Renal pelvis (tissue), 4 donors: ENCODE measurements around the gene LINGO1. TPM values are rescaled to one million over a fixed set of nuclear protein-coding genes. Genes with fewer than 3 reads are reported as not detected.
A peak's percentile ranks its signal among the peaks of the same experiment; 100 is the strongest.

Source experiments
- DNase-seq: peaks from one replicate; pipeline ENCODE4 v3.0.0-alpha.2; 2013
- polyA plus RNA-seq, 3 donors: library from polyadenylated mRNA; unstranded; fragments of 120-200 nt; gene quantifications; one replicate each; pipeline ENCODE4 v1.2.1, GENCODE V29; 2013; ENCODE audit not compliant: insufficient read length in 3 of 3

Gene LINGO1
- polyA plus RNA-seq, 3 donors, result 11.3 to 22.4 (median 15.4) TPM

GRCh38 chr15:77620297-77620696 is 12.4 kb downstream of the LINGO1 start:
- DNase-seq, result no peak

DNA sequence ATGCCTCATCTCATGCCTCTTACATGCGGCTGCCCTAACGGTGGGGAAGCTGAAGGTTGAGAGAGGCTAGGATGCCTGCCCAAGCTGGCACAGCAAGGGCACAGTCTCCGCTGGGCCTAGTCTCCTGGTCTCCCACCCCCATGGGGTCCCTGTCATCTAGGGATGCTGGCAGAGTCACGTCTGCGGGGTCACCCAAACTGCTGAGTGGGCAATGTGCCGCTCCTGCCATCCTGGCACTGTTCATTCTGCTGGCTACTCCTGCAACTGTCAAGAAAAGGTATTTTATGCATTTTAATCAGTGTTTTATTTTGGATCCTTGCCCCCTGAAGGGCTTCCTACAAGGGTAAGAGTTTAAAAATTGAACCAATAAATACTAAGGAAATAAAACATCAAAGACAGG is 12.8 kb downstream of the LINGO1 start:
- no peak for DNase-seq

DNA sequence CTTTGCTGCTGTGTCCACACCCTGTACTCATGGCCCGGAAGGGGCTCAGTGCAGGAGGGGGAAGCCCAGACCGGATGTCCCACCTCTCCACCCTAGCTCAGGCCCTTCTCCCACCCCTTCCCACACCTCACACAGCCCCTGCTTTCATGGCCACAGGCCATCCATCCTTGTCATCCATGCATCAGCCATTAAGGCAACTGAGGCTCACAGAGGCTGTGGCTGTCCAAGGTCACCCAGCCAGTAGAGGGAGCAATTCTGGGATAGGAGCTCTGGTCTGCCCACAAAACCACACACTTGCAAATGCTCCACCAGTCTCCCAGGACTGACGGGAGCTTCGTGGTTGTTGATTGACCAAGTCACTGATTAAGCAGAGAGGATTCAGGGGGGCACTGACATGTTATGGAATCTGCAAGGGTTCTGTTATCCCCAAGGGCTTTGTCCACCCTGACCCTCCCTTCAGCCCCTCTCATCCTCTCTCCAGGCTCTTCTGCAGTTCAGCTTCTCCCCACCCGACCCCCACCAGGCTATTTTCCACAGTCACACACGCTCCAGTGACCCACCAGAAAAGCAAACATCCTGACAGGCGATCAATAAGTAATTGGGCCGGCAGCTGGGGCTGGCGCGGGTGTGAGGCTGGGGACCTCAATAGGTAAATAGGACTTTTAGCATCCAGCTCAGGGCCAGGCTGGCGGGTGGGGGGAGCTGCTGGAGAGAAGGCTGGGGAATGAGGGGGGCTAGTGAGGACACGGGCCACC is 15.1 kb downstream of the LINGO1 start:
- no peak for DNase-seq

DNA sequence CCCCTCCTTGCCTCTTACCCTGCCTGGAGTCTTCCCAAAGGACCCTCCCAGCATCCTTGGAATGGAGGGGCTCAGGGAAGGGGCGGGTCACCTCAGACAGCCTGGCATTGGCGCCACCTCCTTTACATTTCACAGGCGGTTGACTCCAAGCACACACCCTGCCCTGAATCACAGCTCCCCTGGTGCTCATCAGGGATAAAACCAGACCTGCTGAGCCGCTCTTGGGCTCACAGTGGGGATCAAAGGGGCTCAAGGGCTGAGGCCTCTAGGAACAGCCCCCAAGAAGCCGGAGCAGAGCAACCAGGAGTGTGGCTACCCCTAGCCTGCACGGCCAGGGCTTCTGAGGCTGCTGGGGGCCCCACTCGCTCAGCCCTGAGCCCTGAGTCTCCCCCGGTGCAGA is 16.6 kb downstream of the LINGO1 start:
- DNase-seq, result no peak

- no peak for DNase-seq
Observed at GRCh38 chr15:77615472-77615871, 17.2 kb downstream of the LINGO1 start.

DNA sequence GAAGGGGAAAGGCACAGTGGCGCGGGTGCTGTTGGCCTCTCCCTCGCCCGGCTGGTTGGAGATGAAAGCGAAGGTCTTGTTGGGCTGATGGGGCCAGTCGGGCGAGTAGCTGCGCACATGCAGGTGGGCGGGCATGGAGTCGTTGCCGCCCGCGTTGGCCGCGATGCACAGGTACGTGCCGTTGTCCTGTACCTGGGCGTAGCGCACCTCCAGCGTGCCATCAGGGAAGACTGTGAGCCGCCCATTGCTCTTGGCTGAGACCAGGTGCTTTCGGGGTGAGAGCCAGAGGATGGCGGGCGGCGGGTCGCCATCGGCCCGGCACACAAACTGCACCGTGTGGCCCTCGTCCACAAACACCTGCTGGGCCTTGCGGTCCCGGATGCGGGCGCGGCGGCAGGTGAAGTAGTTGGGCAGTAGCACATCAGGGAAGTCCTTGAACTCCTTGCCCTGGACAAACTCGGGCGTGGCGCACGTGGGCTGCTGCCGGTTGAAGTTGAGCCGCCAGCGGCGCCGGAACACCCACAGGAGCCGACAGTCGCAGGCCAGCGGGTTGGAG is 18.4 kb downstream of the LINGO1 start:
- DNase-seq, result no peak

DNA sequence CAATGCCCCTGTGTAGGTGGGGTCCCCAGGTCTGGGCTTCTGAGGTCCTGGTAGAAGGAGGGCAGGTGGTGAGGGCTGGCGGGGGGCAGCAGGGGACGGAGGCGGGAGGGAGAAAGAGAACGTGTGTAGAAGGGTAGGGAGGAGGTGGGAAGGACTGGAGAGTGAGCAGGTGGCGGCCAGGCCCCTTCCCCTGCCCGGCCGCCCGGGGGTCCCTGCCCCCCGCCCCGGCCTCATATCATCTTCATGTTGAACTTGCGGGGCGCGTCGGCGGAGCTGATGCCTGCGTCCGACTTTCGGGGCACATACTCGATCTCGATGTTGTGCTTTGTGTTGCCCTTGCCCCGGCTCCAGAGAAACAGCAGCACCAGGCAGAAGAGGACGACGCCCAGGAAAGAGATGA is 18.9 kb downstream of the LINGO1 start:
- DNase-seq, result no peak

GRCh38 chr15:77612958-77613601 is 19.6 kb downstream of the LINGO1 start:
- no peak for DNase-seq

DNA sequence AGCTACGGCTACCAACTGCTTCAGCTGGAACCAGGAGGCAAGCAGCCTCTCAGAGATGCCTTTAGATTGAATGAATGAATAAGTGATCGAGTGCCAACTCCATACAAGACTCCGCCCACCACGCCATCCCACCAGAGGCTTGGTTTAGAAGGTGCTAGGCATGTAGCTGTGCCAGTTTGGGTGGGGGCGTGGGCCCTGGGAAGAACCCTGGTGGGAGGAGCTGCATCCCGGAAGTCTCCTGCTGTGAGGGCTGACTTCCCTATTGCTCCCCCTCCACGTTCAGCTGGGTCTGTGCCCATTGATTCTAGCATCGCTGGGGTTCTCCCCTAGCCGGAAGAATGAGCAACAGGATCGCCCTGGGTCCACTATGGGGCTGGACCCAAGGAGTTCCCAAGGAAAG is 20.9 kb downstream of the LINGO1 start:
- no peak for DNase-seq

DNA sequence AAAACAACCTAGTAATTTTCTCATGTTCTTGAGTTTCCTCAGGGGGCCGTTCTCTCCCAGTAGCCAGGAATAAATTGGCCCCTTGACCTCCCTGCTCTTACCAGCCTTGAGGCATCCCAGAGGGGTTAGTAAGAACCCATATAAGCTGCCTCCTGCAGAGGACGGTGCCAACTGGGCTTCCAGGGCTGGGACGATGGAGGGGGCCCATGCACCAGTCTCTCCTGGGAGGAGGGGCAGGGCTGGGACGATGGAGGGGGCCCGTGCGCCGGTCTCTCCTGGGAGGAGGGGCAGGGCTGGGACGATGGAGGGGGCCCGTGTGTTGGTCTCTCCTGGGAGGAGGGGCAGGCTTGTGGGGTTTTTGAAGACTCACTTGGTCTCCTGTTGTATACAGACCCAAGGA is 22.0 kb downstream of the LINGO1 start:
- DNase-seq, result no peak

GRCh38 chr15:77609558-77609957 is 23.2 kb downstream of the LINGO1 start:
- no peak for DNase-seq

DNA sequence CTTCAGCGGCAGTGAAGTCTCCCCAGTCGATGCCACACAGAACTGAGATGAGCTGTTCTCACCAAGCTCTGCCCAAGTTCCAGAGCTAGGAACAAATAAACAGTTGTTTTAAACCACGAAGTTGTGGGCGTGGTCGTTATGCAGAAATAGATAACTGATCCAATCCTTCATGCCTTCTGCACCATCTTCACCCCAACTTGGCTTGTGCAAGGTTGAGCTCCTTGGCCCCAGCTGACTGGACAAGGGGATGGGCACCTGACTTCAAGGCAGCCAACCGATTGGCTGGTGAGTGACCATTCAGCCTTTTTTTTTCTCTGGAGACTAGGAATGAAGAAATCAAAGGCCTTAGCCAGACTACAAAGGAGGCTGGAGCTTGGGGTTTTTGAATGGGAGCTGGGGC is 23.9 kb downstream of the LINGO1 start:
- DNase-seq, result no peak

DNA sequence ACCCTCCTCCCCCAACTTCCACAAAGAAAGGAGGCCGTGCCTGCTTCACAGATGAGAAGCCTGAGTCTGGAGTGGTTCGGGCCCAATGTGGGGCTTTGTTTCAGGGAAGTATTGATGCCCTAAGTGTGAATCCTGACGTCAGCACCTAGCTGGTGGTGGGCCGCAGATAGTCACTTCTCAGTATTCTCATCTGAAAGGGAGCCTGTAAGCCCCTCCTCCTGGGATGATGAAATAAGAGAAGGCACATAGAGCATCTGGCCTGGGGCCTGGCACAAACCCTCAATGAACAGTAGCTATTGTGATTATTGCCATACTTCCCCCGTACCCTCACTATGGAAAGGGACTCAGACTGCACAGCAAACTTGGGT is 24.8 kb downstream of the LINGO1 start:
- DNase-seq, result no peak

GRCh38 chr15:77607111-77607893 is 25.4 kb downstream of the LINGO1 start:
- no peak for DNase-seq

GRCh38 chr15:77606142-77607034 is 26.3 kb downstream of the LINGO1 start:
- DNase-seq, result peak; percentile 71

GRCh38 chr15:77605547-77605946 is 27.2 kb downstream of the LINGO1 start:
- DNase-seq, result no peak

GRCh38 chr15:77604973-77605372 is 27.7 kb downstream of the LINGO1 start:
- DNase-seq, result no peak

- no peak for DNase-seq
Observed at GRCh38 chr15:77603611-77604336, 28.9 kb downstream of the LINGO1 start.

DNA sequence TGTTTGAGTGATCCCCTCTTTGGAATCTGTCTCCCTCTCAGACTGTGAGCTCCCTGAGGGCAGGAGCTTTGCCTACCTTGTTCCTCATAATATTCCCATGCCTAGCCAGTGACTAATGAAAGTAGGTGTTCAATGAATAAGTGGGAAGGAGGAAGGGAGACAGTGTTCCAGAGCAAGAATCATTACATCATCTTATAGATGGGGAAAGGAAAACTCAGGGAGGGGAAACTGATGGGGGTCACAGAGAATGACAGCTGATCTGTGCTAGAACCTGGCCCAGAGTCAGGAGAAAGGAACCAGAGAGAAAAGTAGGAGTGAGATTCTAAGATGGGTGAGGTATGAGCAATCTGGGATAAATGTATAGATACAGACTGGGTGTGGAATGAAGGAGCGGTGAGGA is 29.9 kb downstream of the LINGO1 start:
- no peak for DNase-seq

DNA sequence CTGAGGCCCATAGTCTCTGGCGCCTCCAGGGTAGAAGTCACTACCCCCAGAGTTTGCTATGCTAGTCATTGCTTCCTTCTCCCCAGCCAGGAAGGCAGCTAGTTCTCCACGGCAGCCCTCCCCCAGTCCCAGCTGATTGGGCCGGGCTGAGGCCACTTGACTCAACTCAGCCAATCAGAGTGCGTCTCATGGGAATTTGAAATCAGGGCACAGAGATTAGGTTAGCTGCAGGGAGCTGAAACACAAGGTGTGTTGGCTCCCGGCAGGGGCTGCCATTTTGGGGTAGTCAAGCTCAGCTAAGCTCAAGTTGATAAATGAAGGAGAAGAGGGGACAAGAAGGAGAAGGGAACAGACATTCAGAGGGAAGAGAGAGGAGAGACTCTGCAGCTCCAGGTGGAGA is 32.8 kb downstream of the LINGO1 start:
- no peak for DNase-seq

DNA sequence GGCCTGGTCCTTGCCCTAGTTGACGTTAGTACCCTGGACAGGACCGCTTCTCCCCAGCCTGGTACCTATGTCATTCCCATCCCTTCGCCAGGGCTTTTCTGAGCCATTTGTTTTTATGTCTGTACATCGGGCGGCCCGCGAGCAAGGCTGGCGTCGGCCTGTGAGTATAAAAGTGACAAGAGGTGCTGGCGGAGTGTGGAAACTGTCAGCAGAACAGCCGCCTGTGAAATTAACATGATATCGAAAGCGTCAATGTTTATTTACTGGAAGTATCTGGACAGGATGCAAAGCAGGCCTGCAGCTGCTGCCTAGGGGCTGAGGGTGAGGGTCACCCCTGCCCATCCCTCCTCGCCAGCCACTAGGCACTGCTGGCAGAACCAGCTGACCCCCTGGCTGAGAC is 33.4 kb downstream of the LINGO1 start:
- DNase-seq, result no peak
